ENCODE measurements around the gene PIM1. TPM values are rescaled to one million over a fixed set of nuclear protein-coding genes. Genes with fewer than 3 reads are reported as not detected.
A peak's percentile ranks its signal among the peaks of the same experiment; 100 is the strongest.

Gene PIM1
- total and polyA plus RNA-seq, 9 of the 15 experiments (the other 6 are each of a cell fraction or from before 2014, with no cell fraction given) = 19.0 to 789 (median 212) TPM

GRCh38 chr6:37175332-37176267 lies 5.6 kb downstream of the PIM1 start (continued):
- TF ChIP-seq ZNF518B (CRISPR knock-in tag; IDR thresholded peaks at IDR 0.05) (peak; percentile 91; the same call in 1 of the 2 replicates), RBM14 (IDR thresholded peaks at IDR 0.05; ENCODE audit: borderline replicate concordance, insufficient read depth, low read depth, low read length) (no peak), ZBED1 (IDR thresholded peaks at IDR 0.05) (peak; percentile 73; the same call in 1 of the 2 replicates), HMG20A (CRISPR knock-in tag; conservative IDR thresholded peaks at IDR 0.05) (peak; percentile 22; the same call in 1 of the 2 replicates), ILK (tag; IDR thresholded peaks at IDR 0.05; ENCODE audit: borderline replicate concordance, low read depth) (no peak), VEZF1 (CRISPR knock-in tag; IDR thresholded peaks at IDR 0.05) (no peak; the same call in 1 of the 2 replicates), SMARCA4 (IDR thresholded peaks at IDR 0.05) (no peak; the same call in 1 of the 2 replicates), ARID1B (IDR thresholded peaks at IDR 0.05) (peak; percentile 15; the same call in 1 of the 2 replicates), HDAC8 (tag; IDR thresholded peaks at IDR 0.05) (no peak), KLF16 (IDR thresholded peaks at IDR 0.05) (no peak), KDM5B (IDR thresholded peaks at IDR 0.05; ENCODE audit: insufficient replicate concordance, low read depth, low read length) (peak; percentile 87), RNF219 (CRISPR knock-in tag; IDR thresholded peaks at IDR 0.05) (peak; percentile 92), PHB2 (IDR thresholded peaks at IDR 0.05; ENCODE audit: low read depth) (no peak), ZFP30 (CRISPR knock-in tag; IDR thresholded peaks at IDR 0.05; ENCODE audit: borderline replicate concordance) (peak; percentile 90; the same call in 1 of the 2 replicates), GTF2F1 (IDR thresholded peaks at IDR 0.05; ENCODE audit: low read depth, low read length) (no peak), ELF2 (CRISPR knock-in tag; IDR thresholded peaks at IDR 0.05) (peak; percentile 93), ERF (CRISPR knock-in tag; IDR thresholded peaks at IDR 0.05) (peak; percentile 97)
- TF ChIP-seq, protein P1, sequence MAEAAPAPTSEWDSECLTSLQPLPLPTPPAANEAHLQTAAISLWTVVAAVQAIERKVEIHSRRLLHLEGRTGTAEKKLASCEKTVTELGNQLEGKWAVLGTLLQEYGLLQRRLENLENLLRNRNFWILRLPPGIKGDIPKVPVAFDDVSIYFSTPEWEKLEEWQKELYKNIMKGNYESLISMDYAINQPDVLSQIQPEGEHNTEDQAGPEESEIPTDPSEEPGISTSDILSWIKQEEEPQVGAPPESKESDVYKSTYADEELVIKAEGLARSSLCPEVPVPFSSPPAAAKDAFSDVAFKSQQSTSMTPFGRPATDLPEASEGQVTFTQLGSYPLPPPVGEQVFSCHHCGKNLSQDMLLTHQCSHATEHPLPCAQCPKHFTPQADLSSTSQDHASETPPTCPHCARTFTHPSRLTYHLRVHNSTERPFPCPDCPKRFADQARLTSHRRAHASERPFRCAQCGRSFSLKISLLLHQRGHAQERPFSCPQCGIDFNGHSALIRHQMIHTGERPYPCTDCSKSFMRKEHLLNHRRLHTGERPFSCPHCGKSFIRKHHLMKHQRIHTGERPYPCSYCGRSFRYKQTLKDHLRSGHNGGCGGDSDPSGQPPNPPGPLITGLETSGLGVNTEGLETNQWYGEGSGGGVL (CRISPR knock-in tag; IDR thresholded peaks at IDR 0.05) = no peak
